GM21381 (cell line): ENCODE measurements around the gene GGTLC3.
"Not testable (repeated sequence)": the region's sequence is repeated elsewhere in the genome, so short reads cannot be mapped to it uniquely, and the experiment has no call there.

ENCODE experiments used
- ATAC-seq: cut with Tn5 transposase; IDR thresholded peaks from one replicate; pipeline ENCODE4 v1.9.1; 2021; ENCODE audit warnings: mild to moderate bottlenecking, moderate library complexity; ENCODE audit not compliant: unreplicated experiment

GGTLC3 gene

GRCh38 chr22:18518061-18518460 is at the start of gene GGTLC3:
Gene GGTLC3 (minus strand): TSS chr22:18518161. CDS start chr22:18517897, 264 bp downstream.
- not testable (repeated sequence) for ATAC-seq

GRCh38 chr22:18560099-18560974 is 42.4 kb upstream of the GGTLC3 start:
- ATAC-seq: not testable (repeated sequence)

- not testable (repeated sequence) for ATAC-seq
These were observed 41.0 kb upstream of the GGTLC3 start for GRCh38 chr22:18558939-18559338.

- ATAC-seq: not testable (repeated sequence)
These were observed 40.6 kb upstream of the GGTLC3 start for GRCh38 chr22:18558516-18558915.

- ATAC-seq: not testable (repeated sequence)
These were observed 36.6 kb upstream of the GGTLC3 start for GRCh38 chr22:18554280-18555256.

- not testable (repeated sequence) for ATAC-seq
These were observed 35.1 kb upstream of the GGTLC3 start for GRCh38 chr22:18552839-18553597.

GRCh38 chr22:18551046-18551445 is 33.1 kb upstream of the GGTLC3 start:
- not testable (repeated sequence) for ATAC-seq

- not testable (repeated sequence) for ATAC-seq
These were observed 31.7 kb upstream of the GGTLC3 start for GRCh38 chr22:18549458-18550179.

- not testable (repeated sequence) for ATAC-seq
These were observed 26.7 kb upstream of the GGTLC3 start for GRCh38 chr22:18544615-18545014.

- not testable (repeated sequence) for ATAC-seq
These were observed 25.4 kb upstream of the GGTLC3 start for GRCh38 chr22:18543400-18543799.

GRCh38 chr22:18539994-18540393 is 22.0 kb upstream of the GGTLC3 start:
- not testable (repeated sequence) for ATAC-seq

GRCh38 chr22:18534315-18534714 is 16.4 kb upstream of the GGTLC3 start:
- not testable (repeated sequence) for ATAC-seq

GRCh38 chr22:18533633-18534032 is 15.7 kb upstream of the GGTLC3 start:
- not testable (repeated sequence) for ATAC-seq

GRCh38 chr22:18529416-18530145 is 11.6 kb upstream of the GGTLC3 start:
- ATAC-seq: peak; percentile 3

- ATAC-seq: peak; percentile 71
These were observed 10.8 kb upstream of the GGTLC3 start for GRCh38 chr22:18528597-18529415.

- ATAC-seq: peak; percentile 0
These were observed 10.0 kb upstream of the GGTLC3 start, which contains the start of gene TMEM191B for GRCh38 chr22:18527752-18528596. Gene TMEM191B (plus strand): TSS chr22:18527802. CDS start chr22:18527981, 179 bp downstream.

- ATAC-seq: not testable (repeated sequence)
These were observed 5.4 kb upstream of the GGTLC3 start for GRCh38 chr22:18523328-18523727.
